ENCODE measurements around the gene ZMYND8. TPM values are rescaled to one million over a fixed set of nuclear protein-coding genes. Genes with fewer than 3 reads are reported as not detected.

ZMYND8 gene
- total RNA-seq, 4 donors from 2014 or later, result 41.6 to 79.4 (median 60.7) TPM

DNA sequence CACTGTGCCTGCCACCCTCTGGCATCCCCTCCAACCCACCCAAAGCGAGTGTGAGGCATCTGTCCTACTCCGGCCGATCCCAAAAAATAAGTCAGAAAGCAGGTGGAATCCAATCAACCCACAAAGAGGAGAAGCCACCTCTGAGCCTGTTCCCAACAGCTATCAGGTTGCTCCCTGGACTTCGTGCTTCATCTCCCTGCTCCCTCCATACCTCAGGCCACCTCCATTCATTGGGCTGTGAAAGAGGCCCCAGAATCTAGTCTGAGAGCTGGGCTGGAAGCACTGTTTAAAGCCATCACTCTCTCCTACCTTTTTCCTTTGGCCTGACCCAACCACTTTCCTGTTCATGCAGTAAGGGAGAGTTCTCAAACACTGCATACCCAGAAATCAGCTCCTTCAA is 106.1 kb downstream of the ZMYND8 start:
- intact Hi-C loops (cut with DNase I; ENCODE audit: low total_unique reads), result no loop called here
- Histone ChIP-seq H3K9me3 (no peaks in the 10 kb centered on the region), H3K4me3 (no peak overlapping the region), H3K36me3 (peaks cover 0 to 43% (median 10%) of the 10 kb centered on the region in 4 donors), H3K4me1 (peaks cover 5 to 20% (median 9%) of the 10 kb centered on the region in 4 donors), H3K27me3 (no peaks in the 10 kb centered on the region), H3K27ac (no peak overlapping the region)
- TF ChIP-seq, protein P1, sequence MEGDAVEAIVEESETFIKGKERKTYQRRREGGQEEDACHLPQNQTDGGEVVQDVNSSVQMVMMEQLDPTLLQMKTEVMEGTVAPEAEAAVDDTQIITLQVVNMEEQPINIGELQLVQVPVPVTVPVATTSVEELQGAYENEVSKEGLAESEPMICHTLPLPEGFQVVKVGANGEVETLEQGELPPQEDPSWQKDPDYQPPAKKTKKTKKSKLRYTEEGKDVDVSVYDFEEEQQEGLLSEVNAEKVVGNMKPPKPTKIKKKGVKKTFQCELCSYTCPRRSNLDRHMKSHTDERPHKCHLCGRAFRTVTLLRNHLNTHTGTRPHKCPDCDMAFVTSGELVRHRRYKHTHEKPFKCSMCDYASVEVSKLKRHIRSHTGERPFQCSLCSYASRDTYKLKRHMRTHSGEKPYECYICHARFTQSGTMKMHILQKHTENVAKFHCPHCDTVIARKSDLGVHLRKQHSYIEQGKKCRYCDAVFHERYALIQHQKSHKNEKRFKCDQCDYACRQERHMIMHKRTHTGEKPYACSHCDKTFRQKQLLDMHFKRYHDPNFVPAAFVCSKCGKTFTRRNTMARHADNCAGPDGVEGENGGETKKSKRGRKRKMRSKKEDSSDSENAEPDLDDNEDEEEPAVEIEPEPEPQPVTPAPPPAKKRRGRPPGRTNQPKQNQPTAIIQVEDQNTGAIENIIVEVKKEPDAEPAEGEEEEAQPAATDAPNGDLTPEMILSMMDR (IDR thresholded peaks at IDR 0.05), result no peak
- no peak for TF ChIP-seq POLR2A (IDR thresholded peaks at IDR 0.05)
- TF ChIP-seq EP300 (IDR thresholded peaks at IDR 0.05; ENCODE audit: low read depth), result no peak
- no peak for TF ChIP-seq POLR2AphosphoS5 (IDR thresholded peaks at IDR 0.05)
- DNase-seq, result no peak
- in situ Hi-C loops (cut with MboI; ENCODE audit: low pct_ligation_motif_present in 1 of 4, low pct_unique_long_range_greater_than_20kb in 1 of 4, low sequenced_read_pairs in 3 of 4), result loop anchor here in 2 of 4 donors (25.0 kb wide), 1 partner anchor 362 kb away; no protein-coding TSS in a partner anchor
- 96% methylated on average over 4 of the region's 4 CpGs; no CpG with 5 or more reads in 1 of the 2 donors for WGBS, 2 donors (ENCODE audit: low coverage in 1 of 2)

DNA sequence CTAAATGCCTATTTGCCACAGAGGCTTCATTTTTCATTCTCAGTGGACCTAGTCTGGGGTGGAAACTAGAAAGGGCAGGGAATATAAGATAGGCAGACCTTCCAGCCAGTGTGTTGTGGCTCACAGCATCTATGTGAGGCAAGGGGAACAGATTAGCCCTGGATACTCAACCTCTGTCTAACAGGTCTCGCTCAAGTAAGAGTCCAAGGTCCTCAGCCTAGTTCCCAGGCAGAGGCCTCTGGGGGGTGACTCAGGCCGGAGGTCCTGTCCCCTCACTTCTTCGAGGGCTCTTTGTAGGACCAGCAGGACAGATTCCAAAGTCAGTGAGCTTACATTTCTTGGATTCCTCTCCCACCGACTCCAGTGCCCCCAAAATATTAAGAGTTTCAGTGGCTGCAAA is 106.6 kb downstream of the ZMYND8 start:
- 91 to 100% methylated on average over 1 to 4 of the region's 4 CpGs for WGBS, 2 donors (ENCODE audit: low coverage in 1 of 2)
- Histone ChIP-seq H3K36me3 (peaks cover 0 to 46% (median 11%) of the 10 kb centered on the region in 4 donors), H3K27ac (no peak overlapping the region), H3K9me3 (no peaks in the 10 kb centered on the region), H3K4me3 (no peak overlapping the region), H3K27me3 (no peaks in the 10 kb centered on the region), H3K4me1 (peaks cover 5 to 20% (median 9%) of the 10 kb centered on the region in 4 donors)
- in situ Hi-C loops (cut with MboI; ENCODE audit: low pct_ligation_motif_present in 1 of 4, low pct_unique_long_range_greater_than_20kb in 1 of 4, low sequenced_read_pairs in 3 of 4) (loop anchor here in 2 of 4 donors (25.0 kb wide), 1 partner anchor 362 kb away; no protein-coding TSS in a partner anchor), intact Hi-C loops (cut with DNase I; ENCODE audit: low total_unique reads) (no loop called here)
- no peak for TF ChIP-seq EP300 (IDR thresholded peaks at IDR 0.05; ENCODE audit: low read depth)
- no peak for TF ChIP-seq POLR2A (IDR thresholded peaks at IDR 0.05)
- no peak for TF ChIP-seq POLR2AphosphoS5 (IDR thresholded peaks at IDR 0.05)
- TF ChIP-seq, protein P1 (IDR thresholded peaks at IDR 0.05), result no peak
- no peak for DNase-seq

DNA sequence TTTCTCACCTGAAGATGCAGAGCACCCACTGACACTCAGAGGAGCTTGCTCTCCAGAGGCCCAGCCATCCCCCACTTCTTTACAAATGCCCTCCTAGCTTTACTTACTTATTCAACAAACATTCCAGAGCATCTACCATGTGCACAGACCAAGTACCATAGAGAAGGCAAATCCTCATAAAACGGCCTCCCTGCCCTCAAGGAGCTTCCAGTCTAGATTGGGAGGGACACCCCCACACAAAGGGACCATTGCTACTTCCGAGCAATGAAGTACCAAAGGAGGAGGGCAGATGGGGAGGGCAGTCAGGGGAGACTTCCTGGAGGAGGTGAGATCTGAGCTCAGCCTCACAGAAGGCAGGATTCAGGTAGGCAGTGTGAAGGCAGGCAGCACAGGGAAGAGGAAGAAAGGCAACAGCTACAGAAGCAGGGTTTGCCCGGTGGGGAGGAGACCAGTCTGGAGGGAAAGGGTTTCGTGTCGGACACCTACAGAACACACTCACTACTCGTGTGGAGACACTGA is 108.0 kb downstream of the ZMYND8 start:
- Histone ChIP-seq H3K4me1 (peaks cover 5 to 12% (median 7%) of the 10 kb centered on the region in 4 donors), H3K9me3 (no peaks in the 10 kb centered on the region), H3K4me3 (no peak overlapping the region), H3K27me3 (no peaks in the 10 kb centered on the region), H3K36me3 (peaks cover 0 to 42% (median 11%) of the 10 kb centered on the region in 4 donors), H3K27ac (no peak overlapping the region)
- in situ Hi-C loops (cut with MboI; ENCODE audit: low pct_ligation_motif_present in 1 of 4, low pct_unique_long_range_greater_than_20kb in 1 of 4, low sequenced_read_pairs in 3 of 4), result no loop called here
- intact Hi-C loops (cut with DNase I; ENCODE audit: low total_unique reads), result no loop called here
- no peak for DNase-seq
- WGBS, 2 donors (ENCODE audit: low coverage in 1 of 2), result 92 to 100% methylated on average over 1 to 6 of the region's 6 CpGs
- TF ChIP-seq POLR2AphosphoS5 (IDR thresholded peaks at IDR 0.05) (no peak), EP300 (IDR thresholded peaks at IDR 0.05; ENCODE audit: low read depth) (no peak), POLR2A (IDR thresholded peaks at IDR 0.05) (no peak)
- TF ChIP-seq, protein P1 (IDR thresholded peaks at IDR 0.05), result no peak

DNA sequence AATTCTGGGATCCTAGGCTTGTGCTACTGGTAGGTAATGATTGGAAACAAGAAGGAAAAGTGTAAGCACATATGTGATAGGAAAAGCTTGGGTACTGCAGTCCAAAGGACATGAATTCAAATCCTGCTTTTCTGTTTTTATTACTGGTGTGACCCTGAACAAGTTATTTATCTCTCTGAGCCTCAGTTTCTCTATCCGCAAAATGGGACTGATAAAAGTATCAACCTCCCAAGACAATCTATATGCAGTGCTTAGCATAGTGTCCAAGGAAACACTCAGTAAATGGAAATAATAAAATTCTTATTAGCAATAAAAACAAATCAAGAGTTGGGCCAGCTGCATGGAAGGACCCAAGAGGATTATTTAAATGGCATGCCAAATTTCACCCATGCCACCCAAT is 108.5 kb downstream of the ZMYND8 start:
- H3K9me3 ChIP-seq, result no peaks in the 10 kb centered on the region
- DNase-seq, result no peak
- intact Hi-C loops (cut with DNase I; ENCODE audit: low total_unique reads), result no loop called here
- in situ Hi-C loops (cut with MboI; ENCODE audit: low pct_ligation_motif_present in 1 of 4, low pct_unique_long_range_greater_than_20kb in 1 of 4, low sequenced_read_pairs in 3 of 4), result no loop called here
- no peaks in the 10 kb centered on the region for H3K27me3 ChIP-seq
- TF ChIP-seq, protein P1 (IDR thresholded peaks at IDR 0.05), result no peak
- no peak for TF ChIP-seq POLR2A (IDR thresholded peaks at IDR 0.05)
- no peak for TF ChIP-seq POLR2AphosphoS5 (IDR thresholded peaks at IDR 0.05)
- no peak for TF ChIP-seq EP300 (IDR thresholded peaks at IDR 0.05; ENCODE audit: low read depth)
- H3K4me1 ChIP-seq, result peaks cover 3 to 8% (median 5%) of the 10 kb centered on the region in 4 donors
- H3K36me3 ChIP-seq, result peaks cover 0 to 42% (median 11%) of the 10 kb centered on the region in 4 donors
- 94 to 100% methylated on average over 1 of the region's 1 CpG for WGBS, 2 donors (ENCODE audit: low coverage in 1 of 2)
- H3K27ac ChIP-seq, result no peak overlapping the region
- no peak overlapping the region for H3K4me3 ChIP-seq
